ACC112 (cell line): Measurements from ENCODE around the gene SWSAP1.

ENCODE experiments used
- H2AFZ ChIP-seq: fragments of 200-600 bp; sonication (generic); one replicate; pipeline ENCODE4 v1.6.0; 2017; ENCODE audit warnings: antibody characterized with exemption, low read length; ENCODE audit not compliant: unreplicated experiment
- H3K27ac ChIP-seq: fragments of 200-600 bp; sonication (generic); 2 replicates; pipeline ENCODE4 v1.5.1; 2014; ENCODE audit warnings: low read depth, mild to moderate bottlenecking, antibody characterized with exemption, low read length, moderate library complexity
- H3K27me3 ChIP-seq: fragments of 200-600 bp; sonication (generic); 2 replicates; pipeline ENCODE4 v1.6.1; 2014; ENCODE audit warnings: mild to moderate bottlenecking, antibody characterized with exemption, low read length, moderate library complexity, mixed read lengths; ENCODE audit not compliant: insufficient read depth
- H3K36me3 ChIP-seq: fragments of 200-600 bp; sonication (generic); 2 replicates; pipeline ENCODE4 v1.6.1; 2016; ENCODE audit warnings: mild to moderate bottlenecking, antibody characterized with exemption, low read length, moderate library complexity, mixed read lengths; ENCODE audit not compliant: insufficient read depth
- H3K4me1 ChIP-seq: fragments of 200-600 bp; sonication (generic); one replicate; pipeline ENCODE4 v1.6.1; 2016; ENCODE audit warnings: low read length, mixed read lengths; ENCODE audit not compliant: insufficient read depth, unreplicated experiment, control insufficient read depth
- H3K4me3 ChIP-seq: fragments of 200-600 bp; sonication (generic); 2 replicates; pipeline ENCODE4 v1.5.1; 2014; ENCODE audit warnings: mild to moderate bottlenecking, low read depth, low read length
- H3K79me2 ChIP-seq: fragments of 200-600 bp; sonication (generic); one replicate; pipeline ENCODE4 v1.6.0; 2016; ENCODE audit warnings: low read length; ENCODE audit not compliant: control insufficient read depth, unreplicated experiment, insufficient read depth

SWSAP1 gene

GRCh38 chr19:11418094-11418548 lies 43.7 kb downstream of the SWSAP1 start:
- H2AFZ ChIP-seq, result no peak overlapping the region
- no peaks in the 10 kb centered on the region for H3K36me3 ChIP-seq
- peaks cover 6% of the 10 kb centered on the region for H3K4me1 ChIP-seq
- H3K27ac ChIP-seq, result no peak overlapping the region
- no peaks in the 10 kb centered on the region for H3K79me2 ChIP-seq
- H3K27me3 ChIP-seq, result peaks cover 27% of the 10 kb centered on the region
- peak overlapping the region; percentile 77 for H3K4me3 ChIP-seq

DNA sequence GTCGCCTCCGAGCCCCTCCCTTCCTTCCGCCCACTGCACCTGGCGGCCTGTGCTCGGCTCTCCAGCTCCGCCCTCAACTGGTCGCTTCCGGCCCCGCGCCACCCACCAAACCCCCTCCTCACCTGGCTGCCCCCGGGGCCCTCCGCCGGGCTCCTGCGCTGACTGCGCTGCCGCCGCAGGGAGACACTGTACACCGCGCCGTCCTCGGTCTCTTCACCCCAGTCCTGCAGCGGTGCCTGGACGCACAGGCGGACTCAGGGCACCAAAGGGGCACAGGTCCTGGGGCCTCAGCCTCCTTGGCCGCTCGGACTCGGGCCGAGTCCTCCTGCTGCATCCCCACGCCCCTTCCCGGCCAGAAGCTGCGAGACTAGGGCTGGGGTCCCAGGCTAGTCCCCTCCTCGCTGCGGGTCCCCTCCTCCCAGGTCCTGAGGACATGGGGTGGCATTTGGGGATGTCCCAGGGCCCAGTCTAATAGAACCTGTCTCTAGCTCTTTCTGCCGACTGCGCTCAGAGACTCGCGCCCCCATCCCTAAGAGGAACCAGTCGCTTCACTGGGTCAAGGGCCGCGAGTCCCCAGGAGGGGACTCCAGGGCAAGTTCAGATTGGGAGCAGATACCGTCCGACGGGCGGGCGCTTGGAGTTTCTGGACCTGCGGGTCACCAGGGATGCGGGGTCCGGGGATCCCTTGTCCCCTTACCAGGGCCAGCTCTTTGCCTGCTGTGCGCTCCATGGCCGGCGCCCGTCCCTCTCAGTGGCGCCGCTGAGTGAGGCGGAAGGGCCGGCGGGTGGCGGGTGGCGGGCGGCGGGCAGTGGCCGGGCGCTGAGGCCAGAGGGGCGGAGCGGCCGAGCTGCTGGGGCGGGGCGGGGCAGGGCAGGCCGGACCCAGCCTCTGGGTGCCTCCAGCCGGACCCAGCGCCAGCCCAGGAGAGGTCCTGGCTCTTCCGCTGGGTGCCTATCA lies 44.4 kb downstream of the SWSAP1 start, which contains the start of gene RGL3:
Gene RGL3 (minus strand): TSS at position 766 of the 958 bp plus-strand sequence. CDS start 36 bp downstream, at position 730.
- H3K4me1 ChIP-seq, result peaks cover 6% of the 10 kb centered on the region
- H3K36me3 ChIP-seq, result no peaks in the 10 kb centered on the region
- H3K27me3 ChIP-seq, result peaks cover 31% of the 10 kb centered on the region
- H2AFZ ChIP-seq, result peak within 1 kb of the TSS; percentile 50
- H3K27ac ChIP-seq, result no peak within 1 kb of the TSS
- H3K4me3 ChIP-seq, result peak within 1 kb of the TSS; percentile 77
- H3K79me2 ChIP-seq, result no peaks in the 10 kb centered on the region

GRCh38 chr19:11420429-11421370 lies 46.2 kb downstream of the SWSAP1 start:
- Histone ChIP-seq H3K27ac (no peak overlapping the region), H3K4me1 (peaks cover 6% of the 10 kb centered on the region)

GRCh38 chr19:11421371-11422098 lies 47.1 kb downstream of the SWSAP1 start:
- Histone ChIP-seq H3K36me3 (no peaks in the 10 kb centered on the region), H3K27ac (no peak overlapping the region), H3K4me3 (no peak overlapping the region), H3K79me2 (no peaks in the 10 kb centered on the region), H3K4me1 (peaks cover 6% of the 10 kb centered on the region), H2AFZ (no peak overlapping the region), H3K27me3 (peaks cover 31% of the 10 kb centered on the region)

More at GRCh38 chr19:11420429-11421370, 46.2 kb downstream of the SWSAP1 start:
- H3K4me3 ChIP-seq, result peak overlapping the region; percentile 68
- H2AFZ ChIP-seq, result peak overlapping the region; percentile 81
- peaks cover 31% of the 10 kb centered on the region for H3K27me3 ChIP-seq
- H3K36me3 ChIP-seq, result no peaks in the 10 kb centered on the region
- no peaks in the 10 kb centered on the region for H3K79me2 ChIP-seq

GRCh38 chr19:11422163-11423065 lies 47.9 kb downstream of the SWSAP1 start:
- H3K27me3 ChIP-seq, result peaks cover 31% of the 10 kb centered on the region
- H3K79me2 ChIP-seq, result no peaks in the 10 kb centered on the region
- no peak overlapping the region for H3K27ac ChIP-seq
- no peak overlapping the region for H2AFZ ChIP-seq
- peak overlapping the region; percentile 9; the same call in 1 of the 2 replicates for H3K4me3 ChIP-seq
- H3K4me1 ChIP-seq, result peaks cover 6% of the 10 kb centered on the region
- no peaks in the 10 kb centered on the region for H3K36me3 ChIP-seq

- Histone ChIP-seq H3K4me1 (peaks cover 6% of the 10 kb centered on the region), H3K4me3 (no peak overlapping the region)
These were observed 48.8 kb downstream of the SWSAP1 start for GRCh38 chr19:11423164-11423790.

GRCh38 chr19:11423791-11424181 lies 49.3 kb downstream of the SWSAP1 start:
- Histone ChIP-seq H3K36me3 (no peaks in the 10 kb centered on the region), H3K4me3 (no peak overlapping the region), H3K27ac (no peak overlapping the region), H3K4me1 (peaks cover 6% of the 10 kb centered on the region), H3K79me2 (no peaks in the 10 kb centered on the region), H3K27me3 (peaks cover 28% of the 10 kb centered on the region), H2AFZ (no peak overlapping the region)

More at GRCh38 chr19:11423164-11423790, 48.8 kb downstream of the SWSAP1 start:
- Histone ChIP-seq H3K27me3 (peaks cover 31% of the 10 kb centered on the region), H3K27ac (no peak overlapping the region), H3K36me3 (no peaks in the 10 kb centered on the region), H2AFZ (no peak overlapping the region), H3K79me2 (no peaks in the 10 kb centered on the region)
